HEK293T (cell line): ENCODE measurements around the gene PRSS27.

Source experiments
- BHLHE40 ChIP-seq: fragments of 450-650 bp; IDR thresholded peaks from 2 replicates; pipeline ENCODE4 v1.6.1; 2016; ENCODE audit warnings: mild to moderate bottlenecking, moderate library complexity, borderline replicate concordance
- FOXA1 ChIP-seq: fragments of 450-650 bp; IDR thresholded peaks from 2 replicates; pipeline ENCODE4 v1.6.1; 2016; ENCODE audit warnings: mild to moderate bottlenecking
- FOXK2 ChIP-seq: fragments of 450-650 bp; IDR thresholded peaks from 2 replicates; pipeline ENCODE4 v1.6.1; 2016; ENCODE audit warnings: mild to moderate bottlenecking
- HDGF ChIP-seq: fragments of 450-650 bp; IDR thresholded peaks from 2 replicates; pipeline ENCODE4 v1.6.1; 2017; ENCODE audit warnings: antibody characterized with exemption, borderline replicate concordance
- SP1 ChIP-seq: fragments of 450-650 bp; IDR thresholded peaks from 2 replicates; pipeline ENCODE4 v1.6.1; 2017
- TF ChIP-seq, protein P1 (sequence below): fragments of 450-650 bp; IDR thresholded peaks from 2 replicates; pipeline ENCODE4 v1.6.1; 2016

DNA sequence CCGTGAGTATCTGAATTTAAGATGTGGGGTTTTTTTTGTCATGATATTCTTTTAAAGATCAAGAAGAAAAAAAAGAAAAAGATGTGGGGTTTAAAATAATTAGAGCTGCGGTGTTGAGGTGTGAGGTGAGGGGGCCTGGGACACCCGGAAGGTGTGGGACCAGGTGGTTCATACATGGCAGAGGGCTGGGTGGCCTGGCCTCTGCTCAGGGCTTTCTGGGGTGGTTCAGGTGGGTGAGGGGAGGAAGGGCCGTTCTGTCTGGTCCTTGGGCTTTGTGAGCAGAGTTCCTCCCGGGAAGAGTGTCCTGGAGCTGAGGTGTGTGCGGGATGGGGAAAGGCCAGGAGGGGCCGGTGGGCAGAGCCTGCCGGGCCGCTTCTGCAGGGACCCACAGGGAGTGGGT lies 5.0 kb downstream of the PRSS27 start:
- TF ChIP-seq SP1 (no peak), FOXA1 (no peak), HDGF (no peak), BHLHE40 (no peak), FOXK2 (no peak)
- TF ChIP-seq, protein P1, sequence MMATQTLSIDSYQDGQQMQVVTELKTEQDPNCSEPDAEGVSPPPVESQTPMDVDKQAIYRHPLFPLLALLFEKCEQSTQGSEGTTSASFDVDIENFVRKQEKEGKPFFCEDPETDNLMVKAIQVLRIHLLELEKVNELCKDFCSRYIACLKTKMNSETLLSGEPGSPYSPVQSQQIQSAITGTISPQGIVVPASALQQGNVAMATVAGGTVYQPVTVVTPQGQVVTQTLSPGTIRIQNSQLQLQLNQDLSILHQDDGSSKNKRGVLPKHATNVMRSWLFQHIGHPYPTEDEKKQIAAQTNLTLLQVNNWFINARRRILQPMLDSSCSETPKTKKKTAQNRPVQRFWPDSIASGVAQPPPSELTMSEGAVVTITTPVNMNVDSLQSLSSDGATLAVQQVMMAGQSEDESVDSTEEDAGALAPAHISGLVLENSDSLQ = no peak
